Keratinocyte (primary cell): ENCODE data around the gene ATF6B.

Experiments used
- EZH2 ChIP-seq: IDR thresholded peaks from one replicate; pipeline ENCODE4 v1.6.1; 2012; ENCODE audit warnings: inconsistent platforms, mild to moderate bottlenecking, low read length, moderate library complexity
- TF ChIP-seq, protein P1 (sequence below), 3 experiments: IDR thresholded peaks in 1 of 3; conservative IDR thresholded peaks in 1 of 3; optimal IDR thresholded peaks in 1 of 3; 2 replicates in 2 of 3; 3 replicates in 1 of 3; pipeline versions ENCODE3 to v1.5.1; 2011; ENCODE audit warnings: low read length in 3 of 3, mild to moderate bottlenecking in 3 of 3, moderate library complexity in 2 of 3, control low read depth in 1 of 3, inconsistent platforms in 1 of 3; ENCODE audit not compliant: insufficient read depth in 2 of 3; ENCODE audit errors: extremely low read depth in 1 of 3

DNA sequence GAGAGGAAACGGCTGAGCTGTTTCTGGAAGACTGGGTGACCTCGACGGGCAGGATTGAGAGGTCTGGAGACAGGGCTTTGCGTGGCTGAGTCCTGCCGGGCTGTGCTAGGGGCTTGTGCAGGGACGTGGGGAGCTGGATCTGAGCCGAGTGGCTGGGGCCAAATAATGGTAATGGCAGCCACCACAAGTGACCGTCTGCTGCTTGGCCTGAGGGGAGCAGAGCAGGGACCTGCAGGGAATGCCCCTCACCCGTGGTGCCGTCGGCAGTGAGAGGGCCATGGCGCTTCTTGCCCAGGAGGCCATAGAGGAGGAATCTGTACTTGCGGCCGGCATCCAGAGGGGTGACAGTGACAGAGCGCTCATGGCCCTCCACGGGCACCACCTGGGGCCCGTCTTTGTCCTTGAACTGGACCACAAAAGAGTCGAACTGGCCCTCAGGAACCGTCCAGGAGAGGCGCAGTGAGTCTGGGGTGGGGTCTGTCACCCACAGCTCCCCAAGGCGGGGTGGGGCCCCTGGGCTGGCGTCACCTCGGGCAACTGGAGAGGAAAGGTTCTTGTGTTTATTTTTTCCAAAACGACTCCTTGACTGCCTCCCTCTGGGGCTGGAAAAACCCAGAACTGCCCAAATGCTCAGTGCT lies 58.0 kb downstream of the ATF6B start:
- TF ChIP-seq, protein P1, sequence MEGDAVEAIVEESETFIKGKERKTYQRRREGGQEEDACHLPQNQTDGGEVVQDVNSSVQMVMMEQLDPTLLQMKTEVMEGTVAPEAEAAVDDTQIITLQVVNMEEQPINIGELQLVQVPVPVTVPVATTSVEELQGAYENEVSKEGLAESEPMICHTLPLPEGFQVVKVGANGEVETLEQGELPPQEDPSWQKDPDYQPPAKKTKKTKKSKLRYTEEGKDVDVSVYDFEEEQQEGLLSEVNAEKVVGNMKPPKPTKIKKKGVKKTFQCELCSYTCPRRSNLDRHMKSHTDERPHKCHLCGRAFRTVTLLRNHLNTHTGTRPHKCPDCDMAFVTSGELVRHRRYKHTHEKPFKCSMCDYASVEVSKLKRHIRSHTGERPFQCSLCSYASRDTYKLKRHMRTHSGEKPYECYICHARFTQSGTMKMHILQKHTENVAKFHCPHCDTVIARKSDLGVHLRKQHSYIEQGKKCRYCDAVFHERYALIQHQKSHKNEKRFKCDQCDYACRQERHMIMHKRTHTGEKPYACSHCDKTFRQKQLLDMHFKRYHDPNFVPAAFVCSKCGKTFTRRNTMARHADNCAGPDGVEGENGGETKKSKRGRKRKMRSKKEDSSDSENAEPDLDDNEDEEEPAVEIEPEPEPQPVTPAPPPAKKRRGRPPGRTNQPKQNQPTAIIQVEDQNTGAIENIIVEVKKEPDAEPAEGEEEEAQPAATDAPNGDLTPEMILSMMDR (optimal IDR thresholded peaks at IDR 0.05 in 1 of 3, IDR thresholded peaks at IDR 0.05 in 1 of 3, conservative IDR thresholded peaks at IDR 0.05 in 1 of 3; ENCODE audit: extremely low read depth in 1 of 3, insufficient read depth in 2 of 3, low read length in 3 of 3) = no peak
- no peak for TF ChIP-seq EZH2
